ENCODE results near the gene C3orf49. TPM values are rescaled to one million over a fixed set of nuclear protein-coding genes. Genes with fewer than 3 reads are reported as not detected.

C3orf49 gene
- total RNA-seq, 1 experiment from 2014 or later: 31.1 TPM

GRCh38 chr3:63847718-63848450 is 28.8 kb downstream of the C3orf49 start:
- DNase-seq (ENCODE audit: extremely low read depth, low read depth): no peak

GRCh38 chr3:63849175-63849574 is 30.1 kb downstream of the C3orf49 start:
- DNase-seq (ENCODE audit: extremely low read depth, low read depth): no peak

- DNase-seq (ENCODE audit: extremely low read depth, low read depth): no peak
Observed at GRCh38 chr3:63851287-63851686, 32.2 kb downstream of the C3orf49 start.

- DNase-seq (ENCODE audit: extremely low read depth, low read depth): no peak
Observed at GRCh38 chr3:63853106-63853505, 34.0 kb downstream of the C3orf49 start.

GRCh38 chr3:63855333-63855940 is 36.3 kb downstream of the C3orf49 start:
- no peak for DNase-seq (ENCODE audit: extremely low read depth, low read depth)

GRCh38 chr3:63857311-63857710 is 38.2 kb downstream of the C3orf49 start:
- DNase-seq (ENCODE audit: extremely low read depth, low read depth): no peak

- no peak for DNase-seq (ENCODE audit: extremely low read depth, low read depth)
Observed at GRCh38 chr3:63860776-63861175, 41.7 kb downstream of the C3orf49 start.

- no peak for DNase-seq (ENCODE audit: extremely low read depth, low read depth)
Observed at GRCh38 chr3:63861306-63861705, 42.2 kb downstream of the C3orf49 start.

GRCh38 chr3:63862804-63863149 is 43.7 kb downstream of the C3orf49 start:
- DNase-seq (ENCODE audit: extremely low read depth, low read depth): no peak

GRCh38 chr3:63863150-63864007 is 44.3 kb downstream of the C3orf49 start, which contains the start of the genes ATXN7 and THOC7:
Gene ATXN7 (plus strand): TSS chr3:63863867. CDS start chr3:63912599, 48,732 bp downstream.
Gene THOC7 (minus strand): TSS chr3:63863805. CDS start chr3:63863790, 15 bp downstream.
- DNase-seq (ENCODE audit: extremely low read depth, low read depth): peak; percentile 45

GRCh38 chr3:63864008-63864964 is 45.2 kb downstream of the C3orf49 start:
- DNase-seq (ENCODE audit: extremely low read depth, low read depth): no peak

- no peak for DNase-seq (ENCODE audit: extremely low read depth, low read depth)
Observed at GRCh38 chr3:63864965-63865327, 45.8 kb downstream of the C3orf49 start.

GRCh38 chr3:63867225-63867624 is 48.1 kb downstream of the C3orf49 start:
- no peak for DNase-seq (ENCODE audit: extremely low read depth, low read depth)

- DNase-seq (ENCODE audit: extremely low read depth, low read depth): no peak
Observed at GRCh38 chr3:63869940-63870614, 51.0 kb downstream of the C3orf49 start.

- DNase-seq (ENCODE audit: extremely low read depth, low read depth): no peak
Observed at GRCh38 chr3:63870615-63871005, 51.5 kb downstream of the C3orf49 start.

- DNase-seq (ENCODE audit: extremely low read depth, low read depth): no peak
Observed at GRCh38 chr3:63872135-63872924, 53.2 kb downstream of the C3orf49 start.

GRCh38 chr3:63874769-63875168 is 55.7 kb downstream of the C3orf49 start:
- DNase-seq (ENCODE audit: extremely low read depth, low read depth): no peak

GRCh38 chr3:63875510-63875909 is 56.4 kb downstream of the C3orf49 start:
- DNase-seq (ENCODE audit: extremely low read depth, low read depth): no peak

GRCh38 chr3:63876260-63876659 is 57.2 kb downstream of the C3orf49 start:
- DNase-seq (ENCODE audit: extremely low read depth, low read depth): no peak
